Measurements from ENCODE around the gene CPNE5.
"Not testable (repeated sequence)": the region's sequence is repeated elsewhere in the genome, so short reads cannot be mapped to it uniquely, and the experiment has no call there.

The CPNE5 gene

DNA sequence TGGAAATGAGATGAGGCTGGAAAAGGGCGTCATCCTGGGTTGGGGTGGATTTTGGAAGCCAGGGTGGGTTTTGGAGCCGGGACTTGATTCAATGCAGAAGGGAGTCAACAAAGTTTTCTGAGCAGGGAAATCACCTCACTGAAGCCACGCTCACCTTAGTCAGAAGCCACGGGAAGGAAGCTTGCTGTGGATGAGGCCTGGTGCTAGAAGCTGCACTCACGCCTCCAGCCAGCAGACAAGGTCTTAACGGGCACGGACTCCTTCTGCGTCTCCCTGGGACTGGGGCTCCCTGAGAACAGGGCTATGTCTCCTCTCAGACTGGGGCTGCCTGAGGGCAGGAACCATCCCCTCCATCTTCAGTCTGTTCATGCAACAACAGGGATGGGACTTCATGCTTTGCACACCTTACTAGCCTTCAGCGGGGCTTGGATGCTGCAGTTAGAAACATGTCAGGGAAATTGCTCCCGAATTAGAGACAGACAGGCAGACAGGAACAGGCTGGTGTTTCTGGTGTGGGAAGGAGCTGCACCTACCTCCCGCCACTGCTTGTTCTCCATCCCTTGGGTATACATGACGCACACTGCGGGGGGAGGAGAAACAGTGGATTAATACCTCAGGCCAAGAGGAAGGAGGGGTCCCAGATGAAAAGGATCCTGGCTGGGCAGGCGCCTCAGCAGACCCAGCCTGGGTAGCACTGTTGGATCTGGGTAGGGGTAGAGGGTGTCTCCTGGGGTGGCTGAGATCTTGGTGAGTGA, 17.5 kb downstream of the CPNE5 start:
- no peak for FAIRE-seq
- TF ChIP-seq POLR2A (IDR thresholded peaks at IDR 0.05; ENCODE audit: low read depth, low read length): no peak
- DNase-seq (ENCODE audit: insufficient read length, low spot score): no peak

DNA sequence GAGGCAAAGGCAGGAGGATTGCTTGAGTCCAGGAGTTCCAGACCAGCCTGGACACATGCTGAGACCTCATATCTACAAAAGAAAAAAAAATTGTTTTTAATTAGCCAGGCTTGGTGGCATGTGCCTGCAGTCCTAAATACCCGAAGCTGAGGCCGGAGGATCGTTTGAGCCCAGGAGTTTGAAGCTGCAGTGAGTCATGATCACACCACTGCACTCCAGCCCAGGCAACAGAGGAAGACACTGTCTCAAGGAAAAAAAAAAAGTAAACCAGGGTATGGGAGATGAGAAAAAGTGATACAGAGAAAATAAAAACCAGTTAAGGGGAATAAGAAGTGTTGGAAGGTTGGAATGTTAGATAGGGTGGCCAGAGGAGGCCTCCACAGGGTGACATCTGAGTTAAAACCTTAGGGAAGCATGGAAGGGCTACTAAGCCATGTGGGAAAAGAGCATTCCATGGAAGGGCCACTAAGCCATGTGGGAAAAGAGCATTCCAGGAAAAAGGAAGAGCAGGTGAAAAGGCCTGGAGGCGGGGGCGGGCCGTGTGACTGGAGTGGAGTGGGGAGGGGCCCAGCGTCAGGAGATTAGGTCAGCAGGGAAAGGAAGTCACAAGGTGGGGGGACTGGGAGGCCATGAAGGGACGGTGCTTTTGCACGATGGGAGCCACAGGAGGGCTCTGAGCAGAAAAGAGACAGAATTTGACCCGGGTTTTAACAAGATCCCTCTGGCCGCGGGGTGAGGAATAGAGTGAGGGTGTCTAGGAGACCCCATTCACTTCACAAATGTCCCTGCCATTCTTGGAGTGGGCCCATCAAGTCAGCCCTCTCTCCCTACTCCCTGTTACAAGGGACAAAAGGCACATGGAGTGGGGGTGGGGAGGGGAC, 18.3 kb downstream of the CPNE5 start:
- no peak for DNase-seq (ENCODE audit: insufficient read length, low spot score)
- no peak for FAIRE-seq
- no peak for TF ChIP-seq POLR2A (IDR thresholded peaks at IDR 0.05; ENCODE audit: low read depth, low read length)

GRCh38 chr6:36818756-36819155, 20.5 kb downstream of the CPNE5 start:
- TF ChIP-seq POLR2A (IDR thresholded peaks at IDR 0.05; ENCODE audit: low read depth, low read length): no peak
- DNase-seq (ENCODE audit: insufficient read length, low spot score) (no peak), FAIRE-seq (no peak)

DNA sequence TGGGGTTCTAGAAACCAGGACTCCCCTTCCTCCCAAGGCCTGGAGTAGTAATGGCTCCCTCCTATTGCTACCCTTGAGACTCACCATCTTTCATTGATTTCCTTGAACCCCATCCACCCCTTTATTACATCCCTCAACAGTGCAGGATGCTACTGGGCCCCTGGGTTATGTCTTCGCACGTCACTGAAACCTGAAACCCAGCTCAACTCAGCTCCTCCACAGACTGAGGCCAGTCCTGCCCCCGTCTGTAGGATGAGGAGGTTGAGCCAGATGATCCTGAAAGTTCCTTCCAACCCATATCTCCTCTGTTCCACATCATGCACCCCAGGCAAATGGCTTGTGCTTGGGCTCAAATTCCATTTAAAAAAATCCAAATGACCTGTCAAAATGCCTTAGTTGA, 21.4 kb downstream of the CPNE5 start:
- TF ChIP-seq POLR2A (IDR thresholded peaks at IDR 0.05; ENCODE audit: low read depth, low read length): no peak
- DNase-seq (ENCODE audit: insufficient read length, low spot score) (no peak), FAIRE-seq (no peak)

DNA sequence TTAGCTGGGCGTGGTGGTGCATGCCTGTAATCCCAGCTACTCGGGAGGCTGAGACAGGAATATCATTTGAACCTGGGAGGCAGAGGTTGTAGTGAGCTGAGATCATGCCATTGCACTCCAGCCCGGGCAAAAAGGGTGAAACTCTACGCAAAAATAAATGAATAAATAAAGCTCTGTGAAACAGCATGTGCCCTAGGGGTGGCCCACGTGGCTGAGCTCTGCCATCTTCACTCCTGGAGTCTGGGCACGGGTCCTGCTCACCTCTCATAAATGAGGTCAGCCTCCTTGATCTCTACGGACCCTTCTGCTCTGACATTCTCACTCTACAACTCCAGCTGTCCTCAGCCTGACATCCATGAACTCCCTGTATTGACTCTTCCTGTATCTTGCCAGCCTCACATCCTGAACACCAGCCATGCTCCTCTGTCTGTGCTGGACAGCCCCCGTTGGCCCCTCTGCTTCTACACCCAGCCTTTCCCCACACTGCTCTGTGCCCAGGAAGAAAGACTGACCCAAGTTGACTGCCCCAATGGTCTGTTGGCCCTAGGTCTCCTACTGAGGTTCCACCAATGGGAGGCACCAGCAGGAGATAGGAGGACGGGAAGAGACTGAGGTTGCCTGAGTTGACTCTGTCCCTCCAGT, 21.9 kb downstream of the CPNE5 start:
- DNase-seq (ENCODE audit: insufficient read length, low spot score) (no peak), FAIRE-seq (no peak)
- TF ChIP-seq POLR2A (IDR thresholded peaks at IDR 0.05; ENCODE audit: low read depth, low read length): no peak

DNA sequence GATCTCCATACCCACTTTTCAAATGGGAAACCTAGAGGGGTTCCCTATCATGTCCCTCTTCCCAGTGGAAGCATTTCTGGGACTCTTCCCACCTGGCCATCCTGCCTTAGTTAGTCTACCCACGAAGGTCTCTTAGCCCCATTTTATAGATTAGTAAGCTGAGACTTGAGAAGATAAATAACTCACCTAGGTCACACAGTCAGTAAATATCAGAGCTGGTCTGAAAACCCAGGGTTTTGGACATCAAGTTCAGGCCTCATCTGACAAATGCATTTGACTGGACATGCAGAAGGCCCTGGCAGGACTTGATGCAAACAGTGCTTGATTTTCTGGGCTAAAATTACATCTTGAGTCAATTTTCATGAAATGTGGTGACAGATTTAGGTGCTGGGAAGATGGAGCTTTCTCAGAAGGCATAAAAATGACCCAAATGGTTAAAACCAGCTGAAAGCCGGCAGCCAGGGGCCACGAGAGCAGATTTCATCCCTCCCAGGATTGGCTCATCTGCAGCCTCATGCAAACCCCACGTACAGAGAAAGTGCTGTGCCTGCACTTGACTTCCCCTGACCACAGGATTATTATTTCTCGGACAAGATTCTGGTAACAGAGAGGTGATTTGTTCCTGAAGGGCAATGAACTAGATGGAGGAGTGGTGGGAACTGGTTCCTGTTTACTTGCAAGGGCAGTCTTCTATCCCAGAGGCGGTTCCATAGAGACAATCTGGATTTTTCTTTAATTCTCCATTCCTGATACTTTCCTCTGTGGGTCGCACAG, 23.1 kb downstream of the CPNE5 start:
- no peak for TF ChIP-seq POLR2A (IDR thresholded peaks at IDR 0.05; ENCODE audit: low read depth, low read length)
- FAIRE-seq (no peak), DNase-seq (ENCODE audit: insufficient read length, low spot score) (no peak)

GRCh38 chr6:36814249-36814648, 25.0 kb downstream of the CPNE5 start:
- DNase-seq (ENCODE audit: insufficient read length, low spot score): no peak
- no peak for FAIRE-seq
- TF ChIP-seq POLR2A (IDR thresholded peaks at IDR 0.05; ENCODE audit: low read depth, low read length): no peak

DNA sequence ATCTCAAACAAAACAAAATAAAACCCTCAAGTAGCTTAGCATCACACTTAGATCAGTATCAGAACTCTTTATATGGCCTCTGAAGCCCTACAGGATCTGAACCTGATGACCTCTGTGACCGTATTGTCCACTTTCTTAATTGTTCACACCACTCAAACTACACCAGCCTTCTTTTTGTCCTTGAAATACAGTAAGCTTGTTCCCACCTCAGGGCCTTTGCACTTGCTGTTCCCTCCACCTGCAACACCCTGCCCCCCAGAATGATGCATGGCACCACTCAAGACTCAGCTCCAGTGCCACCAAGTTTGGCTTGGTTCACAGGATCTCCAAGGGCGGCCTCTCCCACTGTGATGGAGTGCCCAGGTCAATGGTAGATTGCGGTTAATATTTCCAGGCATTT, 25.7 kb downstream of the CPNE5 start:
- FAIRE-seq: no peak
- TF ChIP-seq POLR2A (IDR thresholded peaks at IDR 0.05; ENCODE audit: low read depth, low read length): no peak

GRCh38 chr6:36813047-36813446, 26.2 kb downstream of the CPNE5 start:
- FAIRE-seq; DNase-seq (ENCODE audit: insufficient read length, low spot score): not testable (repeated sequence)

More for the DNA sequence above, 25.7 kb downstream of the CPNE5 start:
- DNase-seq (ENCODE audit: insufficient read length, low spot score): no peak

- DNase-seq (ENCODE audit: insufficient read length, low spot score) (no peak), FAIRE-seq (no peak)
- no peak for TF ChIP-seq POLR2A (IDR thresholded peaks at IDR 0.05; ENCODE audit: low read depth, low read length)
Observed at GRCh38 chr6:36809941-36810803, 29.1 kb downstream of the CPNE5 start.

DNA sequence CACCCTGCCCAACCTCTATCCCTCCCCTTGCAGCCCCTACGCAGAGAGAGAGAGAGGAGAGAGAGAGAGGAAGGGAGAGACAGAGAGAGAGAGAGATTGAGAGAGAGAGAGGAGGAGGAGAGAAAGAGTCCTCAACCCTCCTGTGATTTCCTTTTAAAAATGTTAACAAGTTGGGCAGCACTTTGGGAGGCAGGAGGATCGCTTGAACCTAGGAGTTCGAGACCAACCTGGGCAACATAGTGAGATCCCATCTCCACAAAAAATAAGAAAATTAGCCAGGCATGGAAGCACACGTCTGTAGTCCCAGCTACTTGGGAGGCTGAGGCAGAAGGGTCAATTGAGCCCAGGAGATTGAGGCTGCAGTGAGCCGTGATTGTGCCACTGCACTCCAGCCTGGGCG, 30.1 kb downstream of the CPNE5 start:
- FAIRE-seq (no peak), DNase-seq (ENCODE audit: insufficient read length, low spot score) (no peak)
- no peak for TF ChIP-seq POLR2A (IDR thresholded peaks at IDR 0.05; ENCODE audit: low read depth, low read length)

- TF ChIP-seq POLR2A (IDR thresholded peaks at IDR 0.05; ENCODE audit: low read depth, low read length): no peak
- FAIRE-seq (no peak), DNase-seq (ENCODE audit: insufficient read length, low spot score) (no peak)
Observed at GRCh38 chr6:36808634-36809033, 30.6 kb downstream of the CPNE5 start.

- no peak for TF ChIP-seq POLR2A (IDR thresholded peaks at IDR 0.05; ENCODE audit: low read depth, low read length)
- DNase-seq (ENCODE audit: insufficient read length, low spot score) (no peak), FAIRE-seq (no peak)
Observed at GRCh38 chr6:36807750-36808149, 31.5 kb downstream of the CPNE5 start.
